Measurements from ENCODE around the gene FOXP4. TPM values are rescaled to one million over a fixed set of nuclear protein-coding genes. Genes with fewer than 3 reads are reported as not detected.
"Not testable (repeated sequence)": the region's sequence is repeated elsewhere in the genome, so short reads cannot be mapped to it uniquely, and the experiment has no call there.

Gene FOXP4
- total RNA-seq, 1 donor from 2014 or later = 30.0 TPM

GRCh38 chr6:41615311-41615710 is 69.1 kb downstream of the FOXP4 start:
- ATAC-seq (no peak), DNase-seq (no peak)
- Histone ChIP-seq H3K36me3 (no peaks in the 10 kb centered on the region), H3K4me3 (no peak overlapping the region), H3K27me3 (ENCODE audit: low read depth) (no peaks in the 10 kb centered on the region), H3K4me1 (no peaks in the 10 kb centered on the region), H3K9me3 (no peaks in the 10 kb centered on the region), H3K27ac (no peak overlapping the region)
- no peak for TF ChIP-seq CTCF (IDR thresholded peaks at IDR 0.05)
- intact Hi-C loops (cut with DNase I) = no loop called here

- no peak for TF ChIP-seq CTCF (IDR thresholded peaks at IDR 0.05)
- Histone ChIP-seq H3K27ac (no peak overlapping the region), H3K27me3 (ENCODE audit: low read depth) (no peaks in the 10 kb centered on the region), H3K36me3 (no peaks in the 10 kb centered on the region), H3K9me3 (no peaks in the 10 kb centered on the region), H3K4me3 (no peak overlapping the region), H3K4me1 (no peaks in the 10 kb centered on the region)
- intact Hi-C loops (cut with DNase I) = no loop called here
- no peak for ATAC-seq
- DNase-seq = no peak
Measured at GRCh38 chr6:41618598-41618997, 72.4 kb downstream of the FOXP4 start.

- H3K36me3 ChIP-seq; intact Hi-C loops (cut with DNase I); H3K4me1 ChIP-seq; H3K27me3 ChIP-seq (ENCODE audit: low read depth); H3K9me3 ChIP-seq; H3K27ac ChIP-seq; ATAC-seq; DNase-seq; H3K4me3 ChIP-seq: not testable (repeated sequence)
Measured at GRCh38 chr6:41619193-41619592, 73.0 kb downstream of the FOXP4 start.

GRCh38 chr6:41621367-41621766 is 75.2 kb downstream of the FOXP4 start:
- intact Hi-C loops (cut with DNase I) = no loop called here
- no peak for ATAC-seq

GRCh38 chr6:41621802-41622201 is 75.6 kb downstream of the FOXP4 start:
- Histone ChIP-seq H3K36me3 (no peaks in the 10 kb centered on the region), H3K4me1 (peaks cover 7% of the 10 kb centered on the region), H3K4me3 (no peak overlapping the region), H3K9me3 (no peaks in the 10 kb centered on the region), H3K27me3 (ENCODE audit: low read depth) (no peaks in the 10 kb centered on the region), H3K27ac (no peak overlapping the region)
- DNase-seq = no peak
- no peak for TF ChIP-seq CTCF (IDR thresholded peaks at IDR 0.05)
- no peak for ATAC-seq
- intact Hi-C loops (cut with DNase I) = no loop called here

More at GRCh38 chr6:41621367-41621766, 75.2 kb downstream of the FOXP4 start:
- Histone ChIP-seq H3K4me1 (peaks cover 7% of the 10 kb centered on the region), H3K27ac (no peak overlapping the region), H3K4me3 (no peak overlapping the region), H3K36me3 (no peaks in the 10 kb centered on the region), H3K27me3 (ENCODE audit: low read depth) (no peaks in the 10 kb centered on the region), H3K9me3 (no peaks in the 10 kb centered on the region)
- no peak for DNase-seq
- TF ChIP-seq CTCF (IDR thresholded peaks at IDR 0.05) = no peak

GRCh38 chr6:41622206-41622988 is 76.2 kb downstream of the FOXP4 start:
- no peak for TF ChIP-seq CTCF (IDR thresholded peaks at IDR 0.05)

More at GRCh38 chr6:41622206-41622988, 76.2 kb downstream of the FOXP4 start:
- no peak for ATAC-seq
- H3K36me3 ChIP-seq = no peaks in the 10 kb centered on the region
- H3K9me3 ChIP-seq = no peaks in the 10 kb centered on the region
- no peaks in the 10 kb centered on the region for H3K27me3 ChIP-seq (ENCODE audit: low read depth)
- peaks cover 7% of the 10 kb centered on the region for H3K4me1 ChIP-seq
- intact Hi-C loops (cut with DNase I) = no loop called here
- no peak for DNase-seq
- no peak overlapping the region for H3K27ac ChIP-seq
- no peak overlapping the region for H3K4me3 ChIP-seq

Measured in lower lobe of right lung (tissue), 2 donors.